H4 (cell line): ENCODE data around the gene ZC3H7B. TPM values are rescaled to one million over a fixed set of nuclear protein-coding genes. Genes with fewer than 3 reads are reported as not detected.
"Not testable (repeated sequence)": the region's sequence is repeated elsewhere in the genome, so short reads cannot be mapped to it uniquely, and the experiment has no call there.

Experiments used
- DNase-seq: peaks from one replicate; pipeline ENCODE4 v3.0.0-alpha.2; 2015; ENCODE audit warnings: low spot score
- total RNA-seq: library from RNA; depleted of rRNA; stranded (reverse); fragments of >200 nt; shearing (Covaris generic); gene quantifications from 2 replicates; pipeline ENCODE4 v1.2.3, GENCODE V29; 2014

Gene ZC3H7B
- total RNA-seq, 1 experiment from 2014 or later, result 17.8 TPM

GRCh38 chr22:41286639-41287091 is 14.7 kb upstream of the ZC3H7B start:
- no peak for DNase-seq

- peak; percentile 70 for DNase-seq
These were observed 12.9 kb upstream of the ZC3H7B start for GRCh38 chr22:41288245-41288946.

GRCh38 chr22:41289671-41290070 is 11.7 kb upstream of the ZC3H7B start:
- no peak for DNase-seq

GRCh38 chr22:41290262-41291221 is 10.8 kb upstream of the ZC3H7B start:
- peak; percentile 39 for DNase-seq

- DNase-seq, result not testable (repeated sequence)
These were observed 6.5 kb upstream of the ZC3H7B start for GRCh38 chr22:41294816-41295215.

GRCh38 chr22:41296826-41297667 is 4.3 kb upstream of the ZC3H7B start:
- DNase-seq, result no peak

- DNase-seq, result no peak
These were observed 664 bp upstream of the ZC3H7B start for GRCh38 chr22:41300661-41301060.

- no peak for DNase-seq
These were observed 869 bp downstream of the ZC3H7B start for GRCh38 chr22:41302021-41302767.

GRCh38 chr22:41302811-41303210 is 1.5 kb downstream of the ZC3H7B start:
- no peak for DNase-seq

- DNase-seq, result no peak
These were observed 4.3 kb downstream of the ZC3H7B start for GRCh38 chr22:41305646-41306045.

GRCh38 chr22:41308054-41308453 is 6.7 kb downstream of the ZC3H7B start:
- DNase-seq, result no peak

- DNase-seq, result no peak
These were observed 7.2 kb downstream of the ZC3H7B start for GRCh38 chr22:41308544-41308947.

- no peak for DNase-seq
These were observed 9.0 kb downstream of the ZC3H7B start for GRCh38 chr22:41310336-41310735.

- DNase-seq, result no peak
These were observed 10.2 kb downstream of the ZC3H7B start for GRCh38 chr22:41311487-41311886.

GRCh38 chr22:41314821-41315220 is 13.5 kb downstream of the ZC3H7B start:
- no peak for DNase-seq

GRCh38 chr22:41315586-41315985 is 14.3 kb downstream of the ZC3H7B start:
- no peak for DNase-seq

- DNase-seq, result no peak
These were observed 19.3 kb downstream of the ZC3H7B start for GRCh38 chr22:41320416-41321240.

GRCh38 chr22:41324821-41325528 is 23.6 kb downstream of the ZC3H7B start:
- no peak for DNase-seq

- no peak for DNase-seq
These were observed 25.8 kb downstream of the ZC3H7B start for GRCh38 chr22:41327124-41327523.

GRCh38 chr22:41330169-41330568 is 28.8 kb downstream of the ZC3H7B start:
- no peak for DNase-seq
